HepG2 (cell line): Measurements from ENCODE around the gene ARL2. TPM values are rescaled to one million over a fixed set of nuclear protein-coding genes. Genes with fewer than 3 reads are reported as not detected.
A peak's percentile ranks its signal among the peaks of the same experiment; 100 is the strongest.

ENCODE experiments used
- ATAC-seq: fragments of 200-7000 bp; cut with Tn5 transposase; 3 replicates; pipeline ENCODE4 v1.9.1; 2020; ENCODE audit warnings: mild to moderate bottlenecking, moderate library complexity
- BruUV-seq: library from RNA; stranded (reverse); fragments of 400-500 nt; replicated peaks from 2 replicates; lab custom pipeline; 2021; lab: Mats Ljungman, UMichigan
- CTCF ChIA-PET: fragments of 300-600 bp; formaldehyde crosslinking; extraction: SDS; loops from one replicate; lab custom pipeline; 2021; ENCODE audit warnings: low total read pairs, inconsistent platforms, low intra/inter-chr PET ratio; lab: Yijun Ruan, JAX
- POLR2A ChIA-PET: fragments of 350-600 bp; sonication (Branson Sonifier 250); formaldehyde crosslinking; loops from one replicate; lab custom pipeline; 2020; ENCODE audit warnings: antibody characterized with exemption, inconsistent platforms; lab: Yijun Ruan, JAX
- DNase-seq: peaks from one replicate; pipeline ENCODE4 v3.0.0-alpha.2; 2015; ENCODE audit warnings: low spot score
- FAIRE-seq: peaks from 3 replicates; lab custom pipeline; 2011; peaks lifted over from hg19 to GRCh38; lab: Jason Lieb, UNC
- H2AFZ ChIP-seq: one replicate; pipeline ENCODE4 v1.6.1; 2011; ENCODE audit warnings: low read length, inconsistent platforms
- H3K27ac ChIP-seq: fragments of 300-600 bp; 3 replicates; pipeline ENCODE4 v1.8.0; 2011; ENCODE audit warnings: mixed run types, mild to moderate bottlenecking, mixed read lengths, low read length, inconsistent platforms; ENCODE audit not compliant: insufficient read depth; ENCODE audit errors: extremely low read length
- H3K27me3 ChIP-seq, 2 experiments: fragments of 200-600 bp in 1 of 2; 2 replicates in 1 of 2; 3 replicates in 1 of 2; pipeline versions ENCODE4 v1.6.0 to v1.8.0; 2011; ENCODE audit warnings: low read length in 2 of 2, mild to moderate bottlenecking in 2 of 2, moderate library complexity in 2 of 2, inconsistent platforms in 1 of 2; ENCODE audit not compliant: insufficient read depth in 2 of 2, control insufficient read depth in 1 of 2
- H3K36me3 ChIP-seq, 2 experiments: fragments of 200-600 bp in 1 of 2; replicated peaks in 1 of 2; 2 replicates in 1 of 2; 3 replicates in 1 of 2; pipeline versions ENCODE4 v1.5.1 to v1.8.0; 2011; ENCODE audit warnings: low read length in 2 of 2, inconsistent platforms in 1 of 2; ENCODE audit not compliant: insufficient read depth in 2 of 2, control insufficient read depth in 1 of 2
- H3K4me1 ChIP-seq: 2 replicates; pipeline ENCODE4 v1.5.1; 2012; ENCODE audit warnings: low read length, inconsistent platforms; ENCODE audit not compliant: insufficient read depth
- H3K4me2 ChIP-seq: 2 replicates; pipeline ENCODE4 v1.6.0; 2011; ENCODE audit warnings: low read depth, low read length, inconsistent platforms
- H3K4me3 ChIP-seq, 3 experiments: fragments of 200-600 bp in 1 of 3; sonication (generic), shearing (Covaris generic) in 1 of 3; replicated peaks in 1 of 3; 2 replicates each; pipeline ENCODE4 v1.5.1; 2011 to 2016; ENCODE audit warnings: low read length in 3 of 3, inconsistent platforms in 2 of 3, low read depth in 2 of 3, mild to moderate bottlenecking in 2 of 3, control low read depth in 1 of 3, mixed read lengths in 1 of 3; ENCODE audit not compliant: insufficient read depth in 1 of 3
- H3K79me2 ChIP-seq: one replicate; pipeline ENCODE4 v1.6.1; 2011; ENCODE audit warnings: low read length, inconsistent platforms; ENCODE audit not compliant: insufficient read depth
- H3K9ac ChIP-seq: 2 replicates; pipeline ENCODE4 v1.6.0; 2011; ENCODE audit warnings: mild to moderate bottlenecking, low read depth, low read length, inconsistent platforms; ENCODE audit not compliant: insufficient read depth
- H3K9me3 ChIP-seq: 2 replicates; pipeline ENCODE4 v1.5.1; 2012; ENCODE audit warnings: mild to moderate bottlenecking, low read length
- H4K20me1 ChIP-seq: 2 replicates; pipeline ENCODE4 v1.6.0; 2011; ENCODE audit warnings: inconsistent platforms, mild to moderate bottlenecking, low read length, moderate library complexity; ENCODE audit not compliant: insufficient read depth
- ATAD3A ChIP-seq: sonication (generic); formaldehyde crosslinking; IDR thresholded peaks from 2 replicates; pipeline ENCODE4 v1.4.0; 2020; ENCODE audit warnings: missing genetic modification reagents
- GABPB1 ChIP-seq: IDR thresholded peaks from 2 replicates; pipeline ENCODE4 v1.6.1; 2016; ENCODE audit warnings: mild to moderate bottlenecking, missing genetic modification reagents, moderate library complexity, missing compliant biosample characterization
- GATAD1 ChIP-seq: IDR thresholded peaks from 2 replicates; pipeline ENCODE4 v1.6.1; 2016; ENCODE audit warnings: missing genetic modification reagents, missing compliant biosample characterization
- MED1 ChIP-seq: sonication (generic); formaldehyde crosslinking; IDR thresholded peaks from 2 replicates; pipeline ENCODE4 v1.4.0; 2020; ENCODE audit warnings: missing genetic modification reagents
- PITX1 ChIP-seq: sonication (generic); formaldehyde crosslinking; IDR thresholded peaks from 2 replicates; pipeline ENCODE4 v1.5.1; 2020; ENCODE audit warnings: mild to moderate bottlenecking, missing genetic modification reagents
- SALL1 ChIP-seq: sonication (generic); formaldehyde crosslinking; IDR thresholded peaks from 2 replicates; pipeline ENCODE4 v1.8.0; 2022; ENCODE audit warnings: mild to moderate bottlenecking, missing genetic modification reagents
- SRSF1 ChIP-seq: fragments of 200-400 bp; formaldehyde crosslinking; optimal IDR thresholded peaks from 2 replicates; pipeline ENCODE3; 2017; ENCODE audit warnings: mild to moderate bottlenecking, low read depth, low read length, moderate library complexity
- SUZ12 ChIP-seq: fragments of 150-350 bp; IDR thresholded peaks from 2 replicates; pipeline ENCODE4 v1.6.1; 2014; ENCODE audit warnings: low read depth, low read length
- ZFY ChIP-seq: sonication (generic); formaldehyde crosslinking; IDR thresholded peaks from 2 replicates; pipeline ENCODE4 v1.4.0; 2020; ENCODE audit warnings: missing genetic modification reagents
- ZKSCAN1 ChIP-seq: fragments of 150-350 bp; IDR thresholded peaks from 2 replicates; pipeline ENCODE4 v1.6.1; 2014; ENCODE audit warnings: low read length
- ZNF292 ChIP-seq: sonication (generic); formaldehyde crosslinking; IDR thresholded peaks from 2 replicates; pipeline ENCODE4 v1.8.1; 2022; ENCODE audit warnings: mild to moderate bottlenecking, low read depth, missing genetic modification reagents, borderline replicate concordance
- WGBS: methylation state at CpG from one replicate; pipeline ENCODE4 v1.1.6; 2017; ENCODE audit warnings: low lambda C conversion rate; 5-methylcytosine and 5-hydroxymethylcytosine counted together
- in situ Hi-C: cut with HindIII; loops from 2 replicates; pipeline ENCODE4 v1.10.0; 2017; ENCODE audit warnings: low pct_unique_long_range_greater_than_20kb; ENCODE audit not compliant: extremely low pct_ligation_motif_present
- intact Hi-C: fragments of 100-400 bp; cut with micrococcal nuclease; formaldehyde crosslinking; loops from one replicate; pipeline ENCODE4 v1.10.0; 2022; ENCODE audit not compliant: unreplicated experiment
- polyA plus RNA-seq, 8 experiments: library from polyadenylated mRNA; depleted of rRNA in 3 of 8; stranded (reverse) in 7 of 8; unstranded in 1 of 8; fragments of >200 nt; fragmentation: Illumina TruSeq in 4 of 8; extraction: Trizol in 4 of 8; gene quantifications; 2 replicates each; pipeline versions ENCODE4 v1.2.1 to v1.2.3, GENCODE V29; 2011 to 2016; ENCODE audit warnings: low read depth in 4 of 8, missing spikeins in 1 of 8, mixed read lengths in 1 of 8; ENCODE audit not compliant: insufficient read depth in 1 of 8
- total RNA-seq, 5 experiments: library from RNA; depleted of rRNA; stranded (reverse); fragments of >200 nt; fragmentation: Illumina TruSeq; extraction: Trizol; gene quantifications; 2 replicates each; pipeline ENCODE4 v1.2.3, GENCODE V29; 2016; ENCODE audit warnings: low read depth in 1 of 5
- TF ChIP-seq, protein P1 (sequence below): sonication (generic); formaldehyde crosslinking; IDR thresholded peaks from 2 replicates; pipeline ENCODE4 v1.5.0; 2020; ENCODE audit warnings: missing genetic modification reagents
- TF ChIP-seq, protein P2 (sequence below): sonication (generic); formaldehyde crosslinking; IDR thresholded peaks from 2 replicates; pipeline ENCODE4 v1.4.0; 2020; ENCODE audit warnings: missing genetic modification reagents
- TF ChIP-seq, protein P3 (sequence below): sonication (generic); formaldehyde crosslinking; IDR thresholded peaks from 2 replicates; pipeline ENCODE4 v1.5.0; 2020; ENCODE audit warnings: missing genetic modification reagents
- TF ChIP-seq, protein P4 (sequence below): sonication (generic); formaldehyde crosslinking; IDR thresholded peaks from 2 replicates; pipeline ENCODE4 v1.4.0; 2020; ENCODE audit warnings: missing genetic modification reagents

Gene ARL2
- total and polyA plus RNA-seq, 2 of the 13 experiments (the other 11 are each of a cell fraction or from before 2014, with no cell fraction given) = 82.9 to 84.4 TPM

DNA sequence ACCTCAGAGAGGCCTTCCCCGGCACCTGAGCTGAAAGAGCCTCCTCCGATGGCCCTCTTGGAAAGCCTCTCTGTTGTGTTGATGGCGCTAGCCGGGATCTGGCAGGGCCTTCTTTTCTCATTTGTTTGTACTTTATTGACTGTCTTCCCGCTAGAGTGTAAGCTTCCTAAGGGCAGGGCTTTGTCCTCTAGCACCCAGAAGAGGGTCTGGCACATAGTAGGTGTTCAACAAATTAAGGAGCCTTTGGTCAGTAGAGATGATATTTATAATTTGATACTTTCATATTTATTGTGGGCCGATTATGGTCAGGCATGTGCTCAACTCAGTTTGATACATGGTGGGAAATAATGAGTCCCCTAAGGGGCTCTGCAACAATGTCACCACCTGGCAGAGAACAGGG, 4.0 kb downstream of the ARL2 start:
- in situ Hi-C loops = no loop called here
- no peak overlapping the region for H3K27ac ChIP-seq
- ChIA-PET POLR2A (interaction anchor here (1.0 kb wide), 1 partner anchor 40 kb away, joined by 4 read pairs; the partner anchor contains the start of gene NAALADL1), CTCF (no interaction called here)
- no peaks in the 10 kb centered on the region for H3K36me3 ChIP-seq
- H3K79me2 ChIP-seq = no peaks in the 10 kb centered on the region
- H3K4me2 ChIP-seq = no peak overlapping the region
- no peak for DNase-seq
- H3K9ac ChIP-seq = no peak overlapping the region
- no peaks in the 10 kb centered on the region for H4K20me1 ChIP-seq
- BruUV-seq = no TSS peak
- TF ChIP-seq SUZ12 = no peak
- TF ChIP-seq SRSF1 = no peak
- TF ChIP-seq ZKSCAN1 = peak; percentile 70
- H3K4me3 ChIP-seq = no peak overlapping the region
- 92% methylated on average over 6 of the region's 6 CpGs for WGBS
- intact Hi-C loops = no loop called here
- no peaks in the 10 kb centered on the region for H3K9me3 ChIP-seq
- FAIRE-seq = no peak
- no peak for ATAC-seq
- H3K4me1 ChIP-seq = peaks cover 61% of the 10 kb centered on the region
- H2AFZ ChIP-seq = no peak overlapping the region
- no peaks in the 10 kb centered on the region for H3K27me3 ChIP-seq

DNA sequence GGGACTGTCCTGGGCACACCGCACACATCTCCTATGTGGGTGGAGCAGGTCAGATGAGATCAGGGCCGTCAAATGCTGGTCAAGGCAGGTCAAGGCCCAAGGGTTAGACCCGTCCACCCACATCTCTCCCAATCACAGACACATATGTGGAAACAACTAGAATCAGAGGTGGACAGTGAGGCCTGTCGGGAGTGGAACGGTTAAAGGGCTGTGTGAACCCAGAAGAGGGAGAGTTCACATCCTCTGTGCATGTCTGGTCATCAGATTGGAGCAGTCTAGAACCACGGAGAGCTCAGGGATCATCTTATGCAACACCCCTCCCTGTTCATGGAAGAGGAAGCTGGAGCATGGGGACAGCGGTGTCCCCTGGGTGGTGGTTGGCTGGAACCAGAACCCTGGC, 5.9 kb downstream of the ARL2 start:
- WGBS = 22% methylated on average over 7 of the region's 7 CpGs
- no peak overlapping the region for H2AFZ ChIP-seq
- FAIRE-seq = peak; percentile 64
- ChIA-PET POLR2A (interaction anchor here (0.8 to 1.5 kb wide), 6 partner anchors 21 to 92 kb away, joined by 3 to 5 read pairs (median 4); partner anchors contain the start of genes SAC3D1, TM7SF2 and VPS51), CTCF (no interaction called here)
- no peak overlapping the region for H3K4me3 ChIP-seq
- peak; percentile 61 for ATAC-seq
- DNase-seq = peak; percentile 57
- H3K79me2 ChIP-seq = no peaks in the 10 kb centered on the region
- H3K36me3 ChIP-seq = no peaks in the 10 kb centered on the region
- peak overlapping the region; percentile 57 for H3K27ac ChIP-seq
- no peaks in the 10 kb centered on the region for H4K20me1 ChIP-seq
- intact Hi-C loops (no loop called here), in situ Hi-C loops (no loop called here)
- BruUV-seq = no TSS peak
- no peaks in the 10 kb centered on the region for H3K27me3 ChIP-seq
- no peak overlapping the region for H3K9ac ChIP-seq
- H3K9me3 ChIP-seq = no peaks in the 10 kb centered on the region
- peaks cover 72% of the 10 kb centered on the region for H3K4me1 ChIP-seq
- peak overlapping the region; percentile 25; the same call in 1 of the 2 replicates for H3K4me2 ChIP-seq
- TF ChIP-seq, protein P1, sequence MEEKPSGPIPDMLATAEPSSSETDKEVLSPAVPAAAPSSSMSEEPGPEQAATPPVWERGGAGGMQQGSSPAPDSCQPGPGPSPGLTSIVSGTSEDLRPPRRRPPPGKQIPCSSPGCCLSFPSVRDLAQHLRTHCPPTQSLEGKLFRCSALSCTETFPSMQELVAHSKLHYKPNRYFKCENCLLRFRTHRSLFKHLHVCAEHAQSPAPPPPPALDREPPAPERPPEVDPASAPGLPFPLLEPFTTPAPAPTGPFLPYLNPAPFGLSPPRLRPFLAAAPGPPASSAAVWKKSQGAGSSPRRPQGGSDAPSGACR = no peak
- TF ChIP-seq GABPB1 (CRISPR knock-in tag) (peak; percentile 46; the same call in 1 of the 2 replicates), MED1 (CRISPR knock-in tag) (0 out of 2 replicates have a peak, but pooled peaks have one; percentile 28), GATAD1 (CRISPR knock-in tag) (no peak), SALL1 (CRISPR knock-in tag) (peak; percentile 58), PITX1 (CRISPR knock-in tag) (peak; percentile 54; the same call in 1 of the 2 replicates), ZFY (CRISPR knock-in tag) (no peak), ZNF292 (CRISPR knock-in tag) (peak; percentile 57; the same call in 1 of the 2 replicates), ATAD3A (CRISPR knock-in tag) (no peak)
- TF ChIP-seq, protein P2, sequence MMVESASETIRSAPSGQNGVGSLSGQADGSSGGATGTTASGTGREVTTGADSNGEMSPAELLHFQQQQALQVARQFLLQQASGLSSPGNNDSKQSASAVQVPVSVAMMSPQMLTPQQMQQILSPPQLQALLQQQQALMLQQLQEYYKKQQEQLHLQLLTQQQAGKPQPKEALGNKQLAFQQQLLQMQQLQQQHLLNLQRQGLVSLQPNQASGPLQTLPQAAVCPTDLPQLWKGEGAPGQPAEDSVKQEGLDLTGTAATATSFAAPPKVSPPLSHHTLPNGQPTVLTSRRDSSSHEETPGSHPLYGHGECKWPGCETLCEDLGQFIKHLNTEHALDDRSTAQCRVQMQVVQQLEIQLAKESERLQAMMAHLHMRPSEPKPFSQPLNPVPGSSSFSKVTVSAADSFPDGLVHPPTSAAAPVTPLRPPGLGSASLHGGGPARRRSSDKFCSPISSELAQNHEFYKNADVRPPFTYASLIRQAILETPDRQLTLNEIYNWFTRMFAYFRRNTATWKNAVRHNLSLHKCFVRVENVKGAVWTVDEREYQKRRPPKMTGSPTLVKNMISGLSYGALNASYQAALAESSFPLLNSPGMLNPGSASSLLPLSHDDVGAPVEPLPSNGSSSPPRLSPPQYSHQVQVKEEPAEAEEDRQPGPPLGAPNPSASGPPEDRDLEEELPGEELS (CRISPR knock-in tag) = no peak
- TF ChIP-seq, protein P3, sequence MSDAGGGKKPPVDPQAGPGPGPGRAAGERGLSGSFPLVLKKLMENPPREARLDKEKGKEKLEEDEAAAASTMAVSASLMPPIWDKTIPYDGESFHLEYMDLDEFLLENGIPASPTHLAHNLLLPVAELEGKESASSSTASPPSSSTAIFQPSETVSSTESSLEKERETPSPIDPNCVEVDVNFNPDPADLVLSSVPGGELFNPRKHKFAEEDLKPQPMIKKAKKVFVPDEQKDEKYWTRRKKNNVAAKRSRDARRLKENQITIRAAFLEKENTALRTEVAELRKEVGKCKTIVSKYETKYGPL = peak; percentile 57; the same call in 1 of the 2 replicates
- TF ChIP-seq, protein P4, sequence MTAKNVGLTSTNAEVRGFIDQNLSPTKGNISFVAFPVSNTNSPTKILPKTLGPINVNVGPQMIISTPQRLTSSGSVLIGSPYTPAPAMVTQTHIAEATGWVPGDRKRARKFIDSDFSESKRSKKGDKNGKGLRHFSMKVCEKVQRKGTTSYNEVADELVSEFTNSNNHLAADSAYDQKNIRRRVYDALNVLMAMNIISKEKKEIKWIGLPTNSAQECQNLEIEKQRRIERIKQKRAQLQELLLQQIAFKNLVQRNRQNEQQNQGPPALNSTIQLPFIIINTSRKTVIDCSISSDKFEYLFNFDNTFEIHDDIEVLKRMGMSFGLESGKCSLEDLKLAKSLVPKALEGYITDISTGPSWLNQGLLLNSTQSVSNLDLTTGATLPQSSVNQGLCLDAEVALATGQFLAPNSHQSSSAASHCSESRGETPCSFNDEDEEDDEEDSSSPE (CRISPR knock-in tag) = no peak
